Testis (tissue), 3 donors: Measurements from ENCODE around the gene AUTS2. TPM values are rescaled to one million over a fixed set of nuclear protein-coding genes. Genes with fewer than 3 reads are reported as not detected.

Experiments used
- DNase-seq: peaks from one replicate; pipeline ENCODE4 v3.0.0-alpha.2; 2019
- H3K27ac ChIP-seq, 2 donors: fragments of 200-600 bp; sonication (generic); one replicate each; pipeline ENCODE4 v1.5.1; 2019
- H3K27me3 ChIP-seq: fragments of 200-600 bp; sonication (generic); one replicate; pipeline ENCODE4 v1.5.1; 2019
- H3K36me3 ChIP-seq: fragments of 200-600 bp; sonication (generic); one replicate; pipeline ENCODE4 v1.5.1; 2017; ENCODE audit warnings: low read depth; ENCODE audit errors: missing control alignments
- H3K4me1 ChIP-seq: fragments of 200-600 bp; sonication (generic); one replicate; pipeline ENCODE4 v1.5.1; 2019
- H3K4me3 ChIP-seq, 2 donors: fragments of 200-600 bp; sonication (generic); one replicate each; pipeline ENCODE4 v1.5.1; 2017 to 2019
- H3K9me3 ChIP-seq: fragments of 200-600 bp; sonication (generic); one replicate; pipeline ENCODE4 v1.5.1; 2017
- CTCF ChIP-seq, 3 experiments: fragments of 450-650 bp in 2 of 3; fragments of 200-600 bp in 1 of 3; sonication (generic) in 1 of 3; IDR thresholded peaks; one replicate each; pipeline ENCODE4 v1.5.1; 2016 to 2019; ENCODE audit warnings: antibody characterized with exemption in 3 of 3, mild to moderate bottlenecking in 2 of 3, moderate library complexity in 1 of 3
- POLR2A ChIP-seq: fragments of 450-650 bp; IDR thresholded peaks from one replicate; pipeline ENCODE4 v1.6.1; 2017; ENCODE audit warnings: antibody characterized with exemption, mild to moderate bottlenecking, moderate library complexity
- WGBS, 2 donors: methylation state at CpG; one replicate each; pipeline ENCODE4 v1.1.5; 2018; 5-methylcytosine and 5-hydroxymethylcytosine counted together
- intact Hi-C: fragments of 100-400 bp; cut with DNase I; formaldehyde crosslinking; loops from one replicate; pipeline ENCODE4 v1.15.1; 2023; ENCODE audit warnings: low total_unique reads
- polyA plus RNA-seq: library from polyadenylated mRNA; stranded (reverse); fragments of 350-450 nt; fragmentation: Illumina TruSeq; extraction: RNeasy Lipid Tissue Mini Kit (QIAGEN cat#74804); gene quantifications from one replicate; pipeline ENCODE4 v1.2.3, GENCODE V29; 2014; ENCODE audit warnings: low read depth, low replicate concordance; ENCODE audit not compliant: insufficient read depth
- total RNA-seq, 2 donors: library from RNA; depleted of rRNA; stranded (reverse); fragments of >200 nt; gene quantifications; one replicate each; pipeline ENCODE4 v1.2.3, GENCODE V29; 2016

AUTS2 gene
- total and polyA plus RNA-seq, 3 donors from 2014 or later, result 21.3 to 75.5 (median 56.1) TPM

GRCh38 chr7:70616821-70617220 lies 1018.5 kb downstream of the AUTS2 start:
- H3K27me3 ChIP-seq, result no peaks in the 10 kb centered on the region
- no peak overlapping the region for H3K4me3 ChIP-seq
- 95 to 96% methylated on average over 3 of the region's 3 CpGs for WGBS, 2 donors
- H3K9me3 ChIP-seq, result no peaks in the 10 kb centered on the region
- TF ChIP-seq CTCF (IDR thresholded peaks at IDR 0.05) (no peak), POLR2A (no peak)
- peaks cover 10% of the 10 kb centered on the region for H3K4me1 ChIP-seq
- no peak overlapping the region for H3K27ac ChIP-seq
- DNase-seq, result no peak
- H3K36me3 ChIP-seq, result no peaks in the 10 kb centered on the region
- intact Hi-C loops, result no loop called here

GRCh38 chr7:70618020-70618551 lies 1019.8 kb downstream of the AUTS2 start:
- intact Hi-C loops, result no loop called here
- H3K27ac ChIP-seq, result no peak overlapping the region
- WGBS, 2 donors, result 77 to 86% methylated on average over 10 of the region's 10 CpGs
- H3K27me3 ChIP-seq, result no peaks in the 10 kb centered on the region
- no peak for TF ChIP-seq POLR2A
- no peak for TF ChIP-seq CTCF (IDR thresholded peaks at IDR 0.05)
- H3K4me3 ChIP-seq, result no peak overlapping the region
- H3K4me1 ChIP-seq, result peaks cover 13% of the 10 kb centered on the region
- H3K9me3 ChIP-seq, result no peaks in the 10 kb centered on the region
- no peak for DNase-seq
- H3K36me3 ChIP-seq, result no peaks in the 10 kb centered on the region

- no peaks in the 10 kb centered on the region for H3K27me3 ChIP-seq
- no peaks in the 10 kb centered on the region for H3K9me3 ChIP-seq
- TF ChIP-seq CTCF (IDR thresholded peaks at IDR 0.05) (no peak), POLR2A (no peak)
- DNase-seq, result no peak
- peaks cover 13% of the 10 kb centered on the region for H3K4me1 ChIP-seq
- no peaks in the 10 kb centered on the region for H3K36me3 ChIP-seq
- 68 to 82% methylated on average over 12 of the region's 12 CpGs for WGBS, 2 donors
- no peak overlapping the region for H3K4me3 ChIP-seq
- no peak overlapping the region for H3K27ac ChIP-seq
- intact Hi-C loops, result no loop called here
These were observed 1020.9 kb downstream of the AUTS2 start for GRCh38 chr7:70619130-70619529.

- Histone ChIP-seq H3K27me3 (no peaks in the 10 kb centered on the region), H3K4me1 (peaks cover 7% of the 10 kb centered on the region), H3K9me3 (no peaks in the 10 kb centered on the region), H3K4me3 (no peak overlapping the region), H3K36me3 (no peaks in the 10 kb centered on the region), H3K27ac (no peak overlapping the region)
- DNase-seq, result no peak
- intact Hi-C loops, result no loop called here
- 93 to 96% methylated on average over 7 of the region's 7 CpGs for WGBS, 2 donors
- no peak for TF ChIP-seq CTCF (IDR thresholded peaks at IDR 0.05)
- TF ChIP-seq POLR2A, result no peak
These were observed 1021.4 kb downstream of the AUTS2 start for GRCh38 chr7:70619659-70620058.

GRCh38 chr7:70620333-70621055 lies 1022.2 kb downstream of the AUTS2 start:
- Histone ChIP-seq H3K4me3 (no peak overlapping the region), H3K27ac (no peak overlapping the region), H3K36me3 (no peaks in the 10 kb centered on the region), H3K9me3 (no peaks in the 10 kb centered on the region), H3K27me3 (no peaks in the 10 kb centered on the region), H3K4me1 (peaks cover 2% of the 10 kb centered on the region)
- TF ChIP-seq POLR2A, result no peak
- TF ChIP-seq CTCF (IDR thresholded peaks at IDR 0.05), result no peak
- DNase-seq, result no peak
- intact Hi-C loops, result no loop called here
- 80 to 81% methylated on average over 18 to 19 of the region's 19 CpGs for WGBS, 2 donors
